COLO668 (cell line): ENCODE measurements around the gene RUNX1.

Source experiments
- DNase-seq: peaks from one replicate; lab custom pipeline; 2025; ENCODE audit not compliant: unreplicated experiment; lab: John Stamatoyannopoulos, UW

RUNX1 gene

DNA sequence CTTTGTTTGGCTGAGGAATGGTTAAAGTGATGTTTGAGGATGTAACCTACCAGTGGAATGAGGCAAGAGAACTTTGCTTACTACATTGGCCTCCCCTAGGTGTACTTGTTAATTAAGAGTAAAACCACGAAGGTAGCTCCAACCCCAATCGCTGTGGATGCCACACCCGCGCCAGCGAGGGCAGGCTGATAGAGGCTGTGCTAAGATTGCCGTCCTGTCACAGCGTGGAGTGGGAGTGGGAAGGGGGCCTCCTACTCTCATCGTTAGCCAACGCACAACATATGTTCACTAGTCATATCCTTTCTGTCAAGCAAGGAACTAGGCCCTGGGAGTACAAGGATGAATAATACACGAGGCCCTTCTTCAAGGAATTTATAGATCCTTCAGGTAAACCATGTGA is 99.6 kb downstream of the RUNX1 start:
- DNase-seq = no peak

DNA sequence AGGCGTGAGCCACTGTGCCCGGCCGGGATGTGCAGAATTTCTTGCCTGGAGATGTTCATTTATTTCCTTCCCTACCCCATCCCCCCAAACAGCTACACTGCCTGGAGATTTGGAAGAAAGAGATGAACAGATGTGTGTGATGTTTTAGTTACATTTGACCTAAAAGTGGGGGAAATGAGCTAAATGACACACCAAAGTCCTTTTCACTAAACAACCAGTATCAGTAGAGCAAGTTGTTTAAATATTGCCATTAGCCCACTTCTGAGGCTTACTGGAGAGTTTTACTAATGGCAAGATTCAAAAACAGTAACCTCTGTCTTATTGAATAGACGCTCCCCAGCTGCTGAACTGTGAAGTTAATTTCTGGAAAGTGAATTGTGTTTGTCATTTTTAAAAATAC is 100.1 kb downstream of the RUNX1 start:
- DNase-seq = no peak

DNA sequence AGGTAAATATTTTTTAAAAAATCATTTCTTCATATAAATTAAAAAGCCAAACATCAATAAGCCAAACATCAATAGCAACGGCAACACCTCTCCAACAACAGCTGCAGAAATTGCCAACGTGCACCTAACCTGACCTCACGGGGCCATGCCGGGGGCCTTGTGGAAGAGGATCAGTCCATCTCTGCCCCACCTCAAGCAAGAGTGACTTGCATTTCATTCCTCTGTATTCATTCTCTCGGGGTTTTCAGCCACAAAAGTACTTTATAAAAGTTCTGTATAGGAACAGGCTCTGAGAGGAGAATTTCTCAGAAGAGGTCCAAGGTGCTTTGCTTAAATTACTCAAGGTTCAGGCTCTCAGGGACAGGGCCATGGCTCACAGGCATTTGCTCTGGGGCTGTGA is 100.9 kb downstream of the RUNX1 start:
- DNase-seq = no peak

DNA sequence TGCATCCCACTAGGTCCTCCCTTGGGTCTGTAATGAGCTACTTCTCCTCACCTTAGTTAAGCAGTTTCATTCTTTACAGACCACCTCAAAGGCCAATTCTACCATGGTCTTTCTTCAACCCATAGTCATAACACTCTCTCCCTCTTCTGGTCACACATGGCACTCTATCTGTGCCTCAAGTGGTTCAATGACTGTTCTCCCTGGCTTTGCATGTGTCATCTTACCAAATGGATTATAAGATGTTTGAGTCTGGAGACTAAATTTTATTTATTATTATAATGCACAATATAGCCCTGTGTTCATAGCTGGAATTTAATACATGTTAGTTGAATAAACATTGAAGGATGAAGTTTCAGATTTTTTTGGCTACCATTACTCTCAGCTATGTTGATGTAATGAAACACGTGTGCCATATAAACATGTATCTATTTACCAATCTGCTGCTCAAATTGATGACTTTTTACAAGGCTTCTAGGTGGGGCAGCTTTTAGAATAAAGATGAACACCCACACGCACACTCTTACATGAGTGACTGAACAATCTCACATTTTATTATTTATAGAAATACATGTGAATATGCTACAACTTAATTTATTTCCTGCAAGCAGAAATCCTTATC is 102.1 kb downstream of the RUNX1 start:
- no peak for DNase-seq

DNA sequence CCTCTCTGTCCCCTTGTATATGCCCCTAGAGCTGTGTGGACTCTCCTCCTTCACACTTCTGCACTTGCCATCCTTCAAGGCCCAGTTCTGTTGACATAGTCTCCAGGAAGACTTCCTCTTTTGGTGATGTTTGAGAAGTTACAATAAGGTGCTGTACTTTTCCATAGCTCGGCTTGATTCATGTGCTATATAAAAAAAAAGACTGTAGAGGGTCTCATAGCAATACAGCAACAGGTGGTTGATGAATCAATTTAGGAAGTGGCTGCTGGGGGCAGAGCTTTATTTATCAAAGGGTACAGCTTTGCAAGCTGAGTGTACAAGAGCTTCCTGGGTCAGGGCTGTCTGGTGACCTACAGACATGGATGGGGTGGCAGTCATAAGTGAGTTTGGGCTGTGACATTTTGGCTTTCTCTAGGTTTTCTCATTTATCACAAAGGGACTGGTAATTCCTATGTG is 102.7 kb downstream of the RUNX1 start:
- no peak for DNase-seq

DNA sequence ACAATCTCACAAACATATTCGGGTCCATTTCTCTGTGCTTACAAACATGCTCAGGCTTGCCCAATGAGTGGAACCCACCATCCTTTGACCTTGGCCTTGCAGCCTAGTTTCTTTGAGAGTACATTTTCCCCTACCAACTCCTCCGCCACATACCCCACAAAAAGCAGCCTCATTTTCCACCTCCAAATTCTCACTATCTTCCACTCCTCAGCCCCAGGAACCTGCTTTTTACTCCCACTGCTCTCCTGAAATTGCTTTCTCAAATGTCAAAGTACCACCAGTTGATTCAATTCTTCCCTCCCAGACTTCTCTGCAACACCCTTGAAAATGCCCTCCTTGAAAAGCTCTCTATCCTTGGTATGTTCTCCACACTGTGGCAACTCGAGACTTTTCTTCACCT is 103.8 kb downstream of the RUNX1 start:
- no peak for DNase-seq

DNA sequence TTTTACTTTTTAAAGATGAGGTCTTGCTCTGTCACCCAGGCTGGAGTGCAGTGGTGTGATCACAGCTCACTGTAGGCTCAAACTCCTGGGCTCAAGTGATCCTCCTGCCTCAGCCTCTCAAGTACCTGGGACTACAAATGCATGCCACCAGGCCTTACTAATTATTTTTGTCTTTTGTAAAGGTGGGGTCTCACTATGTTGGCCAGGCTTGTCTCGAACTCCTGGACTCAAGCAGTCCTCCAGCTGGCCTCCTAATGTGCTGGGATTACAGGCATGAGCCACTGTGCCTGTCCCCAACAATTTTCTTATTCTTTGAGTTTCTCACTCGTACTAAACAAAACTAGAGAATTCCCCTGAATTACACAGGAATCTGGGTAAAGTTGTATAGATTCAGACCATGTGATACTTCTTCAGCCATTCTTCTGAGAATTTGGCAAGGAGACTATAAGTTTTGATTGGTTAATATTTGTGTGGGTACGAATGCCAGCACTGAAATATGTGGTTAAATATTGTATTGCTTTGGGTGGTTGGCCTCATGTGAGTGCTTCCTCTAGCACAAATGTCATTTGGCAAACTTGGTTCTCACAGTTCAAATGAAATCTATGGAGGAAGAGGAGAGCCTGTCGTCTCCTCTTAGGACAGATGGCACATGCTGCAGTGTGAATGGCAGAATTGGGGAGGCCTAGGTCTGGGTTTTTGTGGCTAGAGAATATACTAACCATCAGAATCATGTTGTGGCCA is 104.9 kb downstream of the RUNX1 start:
- DNase-seq = no peak

DNA sequence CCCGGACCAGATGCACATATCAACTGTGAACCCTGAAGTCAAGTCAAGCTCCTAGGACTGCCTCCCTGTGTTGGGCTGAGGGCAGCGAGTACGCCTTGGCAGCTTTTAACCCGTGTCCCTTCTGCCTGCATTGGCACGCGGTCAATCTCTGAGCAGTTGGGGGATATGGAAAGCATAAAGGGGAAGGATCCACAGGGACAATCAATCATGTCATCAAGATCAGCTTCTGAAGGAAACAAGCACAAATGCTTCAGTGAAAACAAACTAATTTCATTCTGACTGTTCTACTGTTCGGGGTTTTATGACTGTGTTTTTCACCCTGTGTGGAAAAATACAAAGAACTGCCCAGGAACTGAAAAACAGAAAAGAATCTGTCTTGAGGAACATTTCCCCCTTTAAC is 106.2 kb downstream of the RUNX1 start:
- DNase-seq = no peak

DNA sequence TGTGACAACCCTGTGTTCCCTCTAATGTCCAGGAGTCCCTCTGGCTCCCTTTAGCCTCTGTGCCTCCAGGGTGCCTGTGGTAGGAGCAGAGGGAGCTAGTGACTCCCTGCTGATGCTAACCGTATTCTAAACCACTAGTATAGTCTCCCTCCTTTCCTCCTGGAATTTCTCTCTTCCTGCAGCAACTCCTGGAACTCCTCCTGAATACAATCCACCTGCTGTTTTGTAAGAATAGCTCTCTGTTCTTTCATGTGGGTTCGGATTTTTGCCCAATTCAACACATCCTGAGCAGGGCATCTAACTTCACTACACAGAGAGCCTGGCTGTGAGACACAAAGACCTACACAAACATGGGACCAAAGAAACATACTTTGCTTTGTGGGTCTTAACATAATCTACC is 107.9 kb downstream of the RUNX1 start:
- DNase-seq = no peak

DNA sequence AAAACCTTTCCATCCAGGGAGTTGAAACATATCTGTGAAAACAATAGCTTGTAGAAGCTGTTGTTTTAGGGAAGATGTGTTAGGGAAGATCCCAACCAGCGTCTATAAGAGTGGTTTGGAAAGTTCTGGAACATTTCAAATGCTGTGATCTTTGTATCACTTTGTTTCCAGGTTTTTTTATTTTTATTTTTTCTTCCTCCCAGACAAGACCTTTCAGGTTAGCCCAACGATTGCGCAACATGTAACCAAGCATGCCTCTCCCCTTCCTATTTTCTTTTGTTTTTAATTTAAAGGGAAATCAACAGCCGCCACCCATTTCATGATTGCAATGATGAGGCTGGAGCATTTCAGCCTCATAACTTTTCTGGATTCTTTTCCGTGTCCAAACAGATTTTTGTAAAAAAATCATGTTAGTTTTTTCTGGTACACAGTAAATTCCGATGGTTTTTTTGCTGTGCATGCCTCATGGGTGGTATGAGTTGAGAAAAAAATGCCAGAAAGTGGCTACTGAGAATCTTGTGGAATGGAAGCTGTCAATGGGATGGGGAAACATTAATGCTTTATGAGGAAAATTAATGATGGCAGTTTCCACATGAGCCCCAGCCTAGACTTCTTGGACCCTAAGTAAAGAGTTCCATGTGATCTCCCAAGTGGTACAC is 109.3 kb downstream of the RUNX1 start:
- DNase-seq = no peak

DNA sequence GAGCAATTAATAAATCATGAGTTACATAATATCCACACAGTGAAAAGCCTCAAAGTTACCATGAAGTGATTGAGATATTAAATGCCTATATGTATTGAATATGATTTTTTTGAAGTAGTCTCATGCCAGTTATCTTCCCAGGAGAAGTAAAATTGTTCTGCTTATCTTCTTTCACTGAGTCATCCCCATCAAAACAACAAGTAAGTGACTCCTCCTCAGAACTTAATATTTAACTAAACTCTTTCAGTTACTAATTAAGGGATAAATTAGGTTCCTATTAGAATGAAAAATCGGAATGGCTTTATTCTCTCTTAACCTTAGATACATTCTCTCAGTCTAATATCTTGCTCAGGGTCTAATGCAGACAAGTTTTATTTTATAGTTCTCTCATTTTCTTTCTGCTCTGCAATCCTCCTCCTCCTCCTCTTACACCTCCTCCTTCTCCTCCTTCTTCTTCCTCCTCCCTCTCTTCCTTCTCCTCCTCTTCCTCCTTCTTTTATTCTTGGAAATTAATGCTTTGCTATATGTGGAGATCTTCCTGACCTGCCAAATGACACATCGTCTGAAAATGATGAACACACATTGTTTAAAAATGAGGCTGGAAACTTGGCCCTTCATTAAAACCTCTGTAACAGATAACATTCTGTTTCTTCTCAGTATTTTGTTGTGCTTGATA is 110.9 kb downstream of the RUNX1 start:
- no peak for DNase-seq

DNA sequence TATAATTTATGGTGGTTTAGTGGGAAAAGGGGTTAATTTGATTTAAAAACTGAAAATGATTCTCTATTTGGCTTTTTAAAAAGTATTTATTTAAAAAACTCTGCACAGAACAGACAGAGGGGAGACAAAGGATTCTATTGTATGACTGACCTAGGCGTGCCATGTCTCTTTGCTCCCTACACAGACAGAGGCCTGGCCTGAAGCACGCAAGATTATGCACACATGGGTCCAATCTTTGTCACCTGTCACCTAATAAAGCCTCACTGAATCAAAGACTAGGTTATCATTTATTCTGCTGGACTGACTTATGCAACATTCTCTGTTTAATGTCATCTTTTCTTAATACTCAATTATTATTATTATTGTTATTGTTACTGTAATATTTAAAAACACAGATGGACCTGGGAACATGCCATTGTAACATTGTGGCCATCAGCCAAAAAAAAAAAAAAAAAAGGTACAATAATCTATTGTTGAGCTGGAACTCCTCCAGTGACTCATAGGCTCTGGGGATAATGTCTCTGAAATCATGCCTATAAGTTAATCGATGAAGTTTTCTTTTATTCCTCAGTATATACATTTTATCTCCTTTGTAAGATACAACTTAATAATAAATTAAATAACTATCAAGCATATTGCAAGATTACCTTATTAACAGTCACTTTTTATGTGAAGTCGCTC is 112.1 kb downstream of the RUNX1 start:
- no peak for DNase-seq

DNA sequence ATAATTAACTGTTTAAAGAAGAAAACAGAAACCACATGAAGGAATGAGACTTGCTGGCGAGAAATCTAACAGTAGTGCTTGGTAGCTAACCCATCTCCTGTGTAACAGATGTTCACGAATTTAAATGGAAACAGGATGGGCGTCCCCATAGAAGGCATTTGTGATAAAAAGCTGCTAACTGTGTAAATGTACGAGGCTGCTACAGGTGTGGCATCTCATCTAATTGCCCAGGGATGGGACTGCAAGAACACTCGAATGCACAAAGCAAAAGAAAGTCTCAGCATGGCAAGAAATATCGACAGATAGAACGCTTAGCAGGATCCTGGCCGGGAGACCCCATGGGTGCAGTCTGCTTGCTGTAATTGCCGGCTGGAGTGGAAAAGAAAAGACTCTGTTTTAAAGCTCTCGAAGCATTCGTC is 112.7 kb downstream of the RUNX1 start:
- no peak for DNase-seq

DNA sequence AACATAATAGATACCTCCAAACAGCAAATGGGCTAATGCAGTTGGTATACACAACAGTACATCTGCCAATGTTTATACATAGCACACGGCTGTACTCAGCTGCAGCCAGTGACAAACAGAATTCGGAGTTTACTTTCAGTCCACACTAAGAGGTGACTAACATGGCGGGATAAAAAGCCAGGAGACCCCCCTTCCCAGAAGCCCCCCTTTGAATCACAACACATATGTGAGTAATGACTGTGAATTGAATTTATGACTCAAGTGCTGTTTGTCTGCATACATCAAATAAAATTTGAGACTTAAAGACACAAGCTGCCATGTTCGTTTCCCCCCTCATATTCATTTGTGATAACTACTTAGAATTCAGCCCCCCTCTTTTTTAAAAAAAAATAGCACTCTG is 113.2 kb downstream of the RUNX1 start:
- no peak for DNase-seq

DNA sequence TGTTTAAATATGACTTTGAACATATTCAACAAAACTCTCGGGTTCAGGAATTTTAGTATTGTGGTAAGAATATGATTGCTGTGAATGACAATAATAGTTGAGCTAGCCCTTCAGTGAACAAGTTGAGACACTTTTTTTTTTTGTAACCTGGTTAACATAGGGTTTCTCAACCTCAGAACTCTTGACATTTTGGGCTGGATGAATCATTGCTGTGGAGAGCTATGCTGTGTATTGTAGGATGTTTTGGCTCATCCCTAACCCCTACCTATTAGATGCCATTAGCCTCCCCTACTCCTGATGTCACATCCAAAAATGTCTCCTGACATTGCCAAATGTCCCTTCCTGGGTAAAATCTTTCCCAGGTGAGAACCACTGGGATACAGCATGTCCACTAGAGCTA is 113.7 kb downstream of the RUNX1 start:
- no peak for DNase-seq

DNA sequence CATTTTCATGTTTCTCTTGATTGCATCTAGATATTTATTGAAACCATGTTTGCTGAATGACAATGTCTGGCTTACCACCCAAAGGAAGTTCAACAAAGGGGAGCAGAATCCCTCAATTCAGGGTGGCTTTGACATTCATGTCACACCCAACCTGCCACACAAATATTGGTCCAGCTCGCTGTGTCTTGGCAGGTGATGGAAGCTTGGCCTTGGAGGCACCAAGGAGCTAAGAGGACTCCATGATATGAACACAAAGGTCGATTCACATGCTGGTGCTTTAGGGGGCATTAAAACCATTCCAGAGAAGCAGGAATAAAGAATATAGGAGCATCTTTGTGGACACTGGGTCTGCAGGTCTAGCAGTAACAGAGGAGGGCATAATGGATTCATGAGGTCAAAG is 114.8 kb downstream of the RUNX1 start:
- no peak for DNase-seq

DNA sequence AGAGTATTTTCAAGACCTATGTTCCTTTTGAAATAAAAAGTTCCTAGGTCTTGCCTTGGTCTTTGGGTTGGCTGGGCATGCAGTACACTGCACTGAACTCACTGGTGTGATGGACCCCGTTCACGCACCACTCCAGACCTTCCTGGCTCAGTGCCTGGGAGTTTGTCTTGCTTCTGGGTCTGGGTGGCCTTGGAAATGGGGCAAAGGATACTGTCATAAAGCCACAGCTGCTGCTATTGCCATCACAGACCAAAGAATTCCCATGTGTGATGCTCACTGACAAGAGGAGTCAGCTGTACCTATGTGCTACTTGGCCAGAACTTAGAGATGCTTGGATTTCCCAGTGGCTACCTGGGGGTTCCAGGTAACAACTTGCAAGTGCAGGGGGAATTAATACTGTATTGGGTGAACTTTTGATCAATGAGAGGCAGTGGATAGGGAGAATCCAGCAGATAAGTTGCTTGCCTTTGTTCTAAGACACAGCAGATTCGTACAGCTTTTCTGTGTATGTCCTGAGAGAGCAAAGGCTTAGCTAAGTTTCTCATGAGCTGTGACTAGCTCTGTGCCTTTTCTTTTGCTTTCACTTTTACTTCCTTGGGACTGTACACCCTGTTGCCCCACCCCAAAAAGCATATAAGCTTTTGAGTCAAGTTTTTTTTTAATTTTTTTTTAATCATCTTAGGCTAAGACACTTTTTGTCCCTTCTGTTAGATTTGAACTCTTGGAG is 115.3 kb downstream of the RUNX1 start:
- no peak for DNase-seq

DNA sequence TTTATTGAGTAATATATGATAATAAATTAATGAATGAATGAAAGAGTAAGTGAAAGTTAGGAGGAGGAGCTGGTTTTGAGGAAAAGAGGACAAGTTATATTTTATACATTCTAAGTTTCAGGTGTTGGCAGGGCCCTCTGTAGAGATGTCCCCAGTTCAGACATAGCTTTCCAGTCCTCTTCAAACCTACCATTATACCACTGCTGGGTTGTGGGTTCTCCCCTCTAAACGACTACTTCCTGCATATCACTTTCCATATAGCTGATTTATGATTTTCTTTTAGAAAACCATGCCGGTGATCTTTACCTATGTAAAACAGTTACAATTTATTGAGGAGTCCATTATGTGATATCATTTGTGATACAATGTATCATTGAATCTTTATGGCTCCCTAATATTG is 116.9 kb downstream of the RUNX1 start:
- no peak for DNase-seq

DNA sequence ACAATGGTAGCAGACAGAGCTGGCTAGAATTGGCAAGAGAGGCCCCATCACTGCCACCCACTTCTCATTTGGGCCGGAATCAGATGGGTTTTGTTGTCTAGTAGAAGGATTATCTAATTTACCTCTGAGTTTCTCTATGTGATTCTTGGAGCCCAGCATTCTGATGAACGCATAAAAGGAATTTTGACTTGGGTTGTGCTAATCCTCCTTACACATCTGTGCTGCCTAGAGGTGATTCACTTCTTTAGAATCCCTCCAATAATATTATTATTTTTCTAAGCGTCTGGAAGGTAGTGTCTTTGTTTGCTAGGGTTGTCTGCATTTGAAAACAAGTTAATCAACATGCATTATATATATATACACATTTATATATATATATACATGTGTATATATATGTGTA is 118.1 kb downstream of the RUNX1 start:
- no peak for DNase-seq

DNA sequence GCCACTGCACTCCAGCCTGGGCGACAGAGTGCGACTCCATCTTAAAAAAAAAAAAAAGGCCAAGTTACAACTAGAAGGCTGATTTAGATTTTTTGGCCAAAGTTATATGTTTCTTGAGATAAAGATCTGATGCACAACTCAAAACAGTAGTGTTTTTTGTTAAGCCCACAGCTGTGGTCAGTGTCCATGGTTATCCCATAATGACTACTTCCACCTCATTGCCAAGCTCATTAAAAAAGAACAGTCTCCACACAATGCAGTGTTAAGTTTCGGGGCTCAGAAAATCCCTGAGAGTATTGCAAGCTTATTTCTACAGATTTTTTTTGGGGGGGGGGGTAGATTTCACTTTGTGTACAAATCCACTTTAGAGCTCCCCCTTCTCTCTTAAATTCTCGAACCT is 120.5 kb downstream of the RUNX1 start:
- no peak for DNase-seq

DNA sequence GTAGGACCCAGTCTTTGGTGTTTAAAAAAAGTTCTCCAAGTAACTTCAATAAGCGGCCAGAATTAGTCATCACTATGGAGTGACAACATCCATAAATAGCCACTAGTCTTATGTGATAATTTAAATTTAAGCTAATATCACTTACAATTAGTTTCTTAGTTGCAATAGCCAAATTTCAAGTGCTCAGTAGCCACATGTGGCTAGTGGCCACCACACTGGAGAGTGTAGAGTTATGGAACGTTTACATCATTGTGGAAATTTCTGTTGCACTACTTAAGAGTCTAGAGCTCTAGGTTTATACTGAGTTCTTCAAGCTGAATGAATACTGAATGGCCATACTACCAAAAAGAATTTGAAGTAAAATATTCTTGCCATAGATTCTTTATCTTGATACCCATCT is 121.1 kb downstream of the RUNX1 start:
- DNase-seq = no peak
